DMS79 treated with DMSO at 0.1 percent for 48 hours (cell line): Measurements from ENCODE around the gene FOXO1.

ENCODE experiments used
- DNase-seq: peaks from one replicate; lab custom pipeline; 2025; lab: John Stamatoyannopoulos, UW

FOXO1 gene

GRCh38 chr13:40639221-40639681 is 27.2 kb downstream of the FOXO1 start:
- DNase-seq = no peak

GRCh38 chr13:40637643-40638042 is 28.8 kb downstream of the FOXO1 start:
- DNase-seq = no peak

GRCh38 chr13:40635315-40635995 is 31.0 kb downstream of the FOXO1 start:
- no peak for DNase-seq

- no peak for DNase-seq
These were observed 33.5 kb downstream of the FOXO1 start for GRCh38 chr13:40632915-40633314.

- DNase-seq = no peak
These were observed 34.8 kb downstream of the FOXO1 start for GRCh38 chr13:40631605-40632004.

GRCh38 chr13:40629678-40630384 is 36.6 kb downstream of the FOXO1 start:
- no peak for DNase-seq

GRCh38 chr13:40626977-40627376 is 39.5 kb downstream of the FOXO1 start:
- no peak for DNase-seq

GRCh38 chr13:40626561-40626960 is 39.9 kb downstream of the FOXO1 start:
- DNase-seq = no peak

GRCh38 chr13:40624986-40625385 is 41.5 kb downstream of the FOXO1 start:
- no peak for DNase-seq

GRCh38 chr13:40624383-40624782 is 42.1 kb downstream of the FOXO1 start:
- DNase-seq = no peak

GRCh38 chr13:40622761-40623160 is 43.7 kb downstream of the FOXO1 start:
- DNase-seq = no peak

- DNase-seq = no peak
These were observed 44.2 kb downstream of the FOXO1 start for GRCh38 chr13:40622246-40622645.

- no peak for DNase-seq
These were observed 47.0 kb downstream of the FOXO1 start for GRCh38 chr13:40619479-40619814.

GRCh38 chr13:40618581-40619478 is 47.6 kb downstream of the FOXO1 start:
- DNase-seq = no peak

- no peak for DNase-seq
These were observed 48.6 kb downstream of the FOXO1 start for GRCh38 chr13:40617801-40618356.

- DNase-seq = no peak
These were observed 50.8 kb downstream of the FOXO1 start for GRCh38 chr13:40615619-40616018.

GRCh38 chr13:40613914-40614313 is 52.5 kb downstream of the FOXO1 start:
- no peak for DNase-seq

GRCh38 chr13:40613192-40613818 is 53.1 kb downstream of the FOXO1 start:
- no peak for DNase-seq

- no peak for DNase-seq
These were observed 54.4 kb downstream of the FOXO1 start for GRCh38 chr13:40612041-40612440.

GRCh38 chr13:40611635-40612034 is 54.8 kb downstream of the FOXO1 start:
- DNase-seq = no peak

- DNase-seq = no peak
These were observed 55.4 kb downstream of the FOXO1 start for GRCh38 chr13:40611004-40611403.
